Effector memory CD4-positive, alpha-beta T cell (primary cell): ENCODE results near the gene MIA2.
A peak's percentile ranks its signal among the peaks of the same experiment; 100 is the strongest.
"Not testable (repeated sequence)": the region's sequence is repeated elsewhere in the genome, so short reads cannot be mapped to it uniquely, and the experiment has no call there.

Source experiments
- DNase-seq, 3 donors: peaks; one replicate each; pipeline ENCODE4 v3.0.0-alpha.2; 2020
- H3K27ac ChIP-seq: 2 replicates; pipeline ENCODE4 v1.7.0; 2013; ENCODE audit warnings: mild to moderate bottlenecking, low read length, moderate library complexity; ENCODE audit not compliant: insufficient read depth, poor library complexity, severe bottlenecking
- H3K27me3 ChIP-seq: replicated peaks from 2 replicates; pipeline ENCODE4 v1.7.0; 2013; ENCODE audit warnings: mild to moderate bottlenecking, low read length; ENCODE audit not compliant: insufficient read depth, control insufficient read depth, poor library complexity, severe bottlenecking
- H3K36me3 ChIP-seq: 2 replicates; pipeline ENCODE4 v1.7.0; 2013; ENCODE audit warnings: mild to moderate bottlenecking, low read length, moderate library complexity; ENCODE audit not compliant: control insufficient read depth, insufficient read depth
- H3K4me1 ChIP-seq: 2 replicates; pipeline ENCODE4 v1.7.0; 2013; ENCODE audit warnings: low read length, mild to moderate bottlenecking; ENCODE audit not compliant: control insufficient read depth, insufficient read depth, poor library complexity, severe bottlenecking
- H3K4me3 ChIP-seq: 2 replicates; pipeline ENCODE4 v1.7.0; 2013; ENCODE audit warnings: low read length, low read depth, mild to moderate bottlenecking; ENCODE audit not compliant: insufficient read depth, poor library complexity, severe bottlenecking
- H3K9me3 ChIP-seq: 2 replicates; pipeline ENCODE4 v1.7.0; 2013; ENCODE audit warnings: mild to moderate bottlenecking, low read length, moderate library complexity; ENCODE audit not compliant: control insufficient read depth

Gene MIA2

GRCh38 chr14:39251547-39251946, 17.8 kb downstream of the MIA2 start:
- no peaks in the 10 kb centered on the region for H3K36me3 ChIP-seq
- no peak for DNase-seq
- no peak overlapping the region for H3K4me3 ChIP-seq
- no peaks in the 10 kb centered on the region for H3K9me3 ChIP-seq
- no peaks in the 10 kb centered on the region for H3K4me1 ChIP-seq
- no peak overlapping the region for H3K27ac ChIP-seq
- H3K27me3 ChIP-seq = no peaks in the 10 kb centered on the region

GRCh38 chr14:39257388-39257787, 23.7 kb downstream of the MIA2 start:
- H3K4me3 ChIP-seq, H3K27me3 ChIP-seq, DNase-seq, H3K27ac ChIP-seq, H3K36me3 ChIP-seq, H3K9me3 ChIP-seq, H3K4me1 ChIP-seq: not testable (repeated sequence)

GRCh38 chr14:39258782-39259545, 25.2 kb downstream of the MIA2 start:
- no peak for DNase-seq
- Histone ChIP-seq H3K9me3 (no peaks in the 10 kb centered on the region), H3K4me3 (no peak overlapping the region), H3K36me3 (no peaks in the 10 kb centered on the region), H3K4me1 (no peaks in the 10 kb centered on the region), H3K27me3 (no peaks in the 10 kb centered on the region), H3K27ac (no peak overlapping the region)

GRCh38 chr14:39260161-39260560, 26.4 kb downstream of the MIA2 start:
- H3K27me3 ChIP-seq, H3K36me3 ChIP-seq, DNase-seq, H3K4me1 ChIP-seq, H3K27ac ChIP-seq, H3K9me3 ChIP-seq, H3K4me3 ChIP-seq: not testable (repeated sequence)

GRCh38 chr14:39262214-39262613, 28.5 kb downstream of the MIA2 start:
- H3K9me3 ChIP-seq, H3K27ac ChIP-seq, H3K4me1 ChIP-seq, DNase-seq, H3K36me3 ChIP-seq, H3K27me3 ChIP-seq, H3K4me3 ChIP-seq: not testable (repeated sequence)

GRCh38 chr14:39264057-39264456, 30.3 kb downstream of the MIA2 start:
- Histone ChIP-seq H3K27ac (no peak overlapping the region), H3K4me3 (no peak overlapping the region), H3K9me3 (no peaks in the 10 kb centered on the region), H3K4me1 (peaks cover 16% of the 10 kb centered on the region), H3K36me3 (no peaks in the 10 kb centered on the region), H3K27me3 (no peaks in the 10 kb centered on the region)
- no peak for DNase-seq

- H3K4me3 ChIP-seq = no peak overlapping the region
- H3K4me1 ChIP-seq = peaks cover 16% of the 10 kb centered on the region
Measured at GRCh38 chr14:39264558-39264957, 30.8 kb downstream of the MIA2 start.

GRCh38 chr14:39265033-39265432, 31.3 kb downstream of the MIA2 start:
- Histone ChIP-seq H3K27ac (no peak overlapping the region), H3K36me3 (no peaks in the 10 kb centered on the region), H3K4me3 (no peak overlapping the region), H3K4me1 (peaks cover 16% of the 10 kb centered on the region), H3K9me3 (no peaks in the 10 kb centered on the region), H3K27me3 (no peaks in the 10 kb centered on the region)
- DNase-seq = no peak

More at GRCh38 chr14:39264558-39264957, 30.8 kb downstream of the MIA2 start:
- no peak for DNase-seq
- Histone ChIP-seq H3K9me3 (no peaks in the 10 kb centered on the region), H3K27me3 (no peaks in the 10 kb centered on the region), H3K27ac (no peak overlapping the region), H3K36me3 (no peaks in the 10 kb centered on the region)

GRCh38 chr14:39265806-39266524, 32.2 kb downstream of the MIA2 start:
- no peaks in the 10 kb centered on the region for H3K9me3 ChIP-seq
- no peak for DNase-seq
- H3K4me3 ChIP-seq = peak overlapping the region; percentile 96
- no peaks in the 10 kb centered on the region for H3K27me3 ChIP-seq
- H3K36me3 ChIP-seq = no peaks in the 10 kb centered on the region
- peak overlapping the region; percentile 93 for H3K27ac ChIP-seq
- peaks cover 16% of the 10 kb centered on the region for H3K4me1 ChIP-seq

- Histone ChIP-seq H3K9me3 (no peaks in the 10 kb centered on the region), H3K4me3 (peak overlapping the region; percentile 96), H3K27ac (peak overlapping the region; percentile 93), H3K36me3 (no peaks in the 10 kb centered on the region), H3K27me3 (no peaks in the 10 kb centered on the region), H3K4me1 (peaks cover 16% of the 10 kb centered on the region)
- peak in 1 of 3 donors; percentile 1 for DNase-seq
Measured at GRCh38 chr14:39266525-39266870, 32.8 kb downstream of the MIA2 start.
